IgD-negative memory B cell (primary cell): ENCODE results near the gene SYT2. TPM values are rescaled to one million over a fixed set of nuclear protein-coding genes. Genes with fewer than 3 reads are reported as not detected.
A peak's percentile ranks its signal among the peaks of the same experiment; 100 is the strongest.

ENCODE experiments used
- H3K27ac Mint-ChIP-seq, 3 donors: one replicate each; pipeline ENCODE4 v1.8.0; 2020 to 2022; ENCODE audit warnings: mild to moderate bottlenecking in 3 of 3, mixed read lengths in 3 of 3, moderate library complexity in 1 of 3
- H3K27me3 Mint-ChIP-seq: one replicate; pipeline ENCODE4 v1.8.0; 2021; ENCODE audit warnings: mixed read lengths
- H3K36me3 Mint-ChIP-seq: one replicate; pipeline ENCODE4 v1.8.0; 2020; ENCODE audit warnings: mild to moderate bottlenecking, mixed read lengths
- H3K4me1 Mint-ChIP-seq, 3 donors: one replicate each; pipeline ENCODE4 v1.8.0; 2020 to 2022; ENCODE audit warnings: mixed read lengths in 3 of 3, mild to moderate bottlenecking in 1 of 3
- H3K4me3 Mint-ChIP-seq, 4 donors: one replicate each; pipeline ENCODE4 v1.8.0; 2020 to 2022; ENCODE audit warnings: mild to moderate bottlenecking in 4 of 4, mixed read lengths in 4 of 4, moderate library complexity in 3 of 4
- H3K9me3 Mint-ChIP-seq, 3 donors: one replicate each; pipeline ENCODE4 v1.8.0; 2020 to 2021; ENCODE audit warnings: mixed read lengths in 3 of 3, mild to moderate bottlenecking in 1 of 3
- polyA plus RNA-seq: library from polyadenylated mRNA; unstranded; fragments of 300-500 nt; fragmentation: Illumina TruSeq; gene quantifications from one replicate; pipeline ENCODE4 v1.2.3, GENCODE V29; 2021

Gene SYT2
- polyA plus RNA-seq, 1 donor from 2014 or later: not detected

DNA sequence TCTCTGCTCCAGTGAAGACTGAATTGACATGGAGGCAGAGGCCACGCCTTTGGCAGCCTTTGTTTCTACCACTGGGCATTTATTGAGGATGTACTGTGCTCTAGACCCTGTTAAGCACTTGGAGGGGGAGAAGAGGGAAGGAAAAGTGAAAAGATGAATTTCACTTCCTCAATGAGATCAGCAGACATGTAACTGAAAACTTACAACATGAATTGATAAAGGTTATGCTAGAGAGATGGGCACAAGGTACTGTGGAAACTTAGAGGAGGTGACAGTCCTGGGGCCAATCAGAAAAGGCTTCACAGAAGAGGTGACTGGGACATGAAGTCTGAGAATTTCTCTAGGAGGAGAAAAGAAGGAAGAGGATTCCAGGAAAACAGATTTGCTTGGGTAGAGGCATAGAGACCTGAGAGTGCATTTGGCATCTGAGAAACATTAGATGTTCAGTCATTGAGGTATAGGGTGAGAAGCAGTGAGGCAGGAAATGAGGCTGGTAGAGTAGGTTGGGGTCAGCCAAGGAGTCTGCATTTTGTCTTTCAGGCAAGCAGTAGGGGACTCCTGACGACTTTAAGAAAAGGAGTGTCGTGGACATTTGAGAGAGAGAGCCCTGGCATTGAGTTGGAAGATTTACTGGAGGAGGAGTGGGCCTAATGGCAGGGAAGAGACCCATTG lies 113.0 kb downstream of the SYT2 start:
- Mint-ChIP-seq H3K27ac (no peak overlapping the region), H3K9me3 (peaks cover 0 to 2% (median 0%) of the 10 kb centered on the region in 3 donors), H3K36me3 (no peaks in the 10 kb centered on the region), H3K4me1 (peaks cover 4 to 13% (median 10%) of the 10 kb centered on the region in 3 donors), H3K4me3 (peak overlapping the region in 1 of 4 donors; percentile 2), H3K27me3 (no peaks in the 10 kb centered on the region)

DNA sequence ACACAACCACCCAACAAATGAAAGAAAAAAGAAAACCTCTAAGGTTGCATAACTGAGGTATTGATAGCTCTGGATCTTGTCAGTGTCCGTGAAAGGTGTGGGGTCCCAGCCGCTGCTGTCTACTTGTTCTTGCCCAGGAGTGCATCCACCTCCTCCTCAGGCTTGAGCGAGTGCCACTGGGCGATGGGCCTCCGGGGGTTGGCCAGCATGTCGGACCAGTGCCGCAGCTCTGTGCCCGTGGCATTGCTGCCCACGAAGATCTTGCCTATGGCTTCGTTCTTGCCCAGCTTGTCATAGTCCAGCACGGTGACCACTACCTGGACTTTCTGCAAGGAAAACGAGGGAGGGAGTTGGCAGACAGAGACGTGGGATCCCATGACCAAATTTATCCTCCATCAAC lies 113.6 kb downstream of the SYT2 start:
- H3K27ac Mint-ChIP-seq: no peak overlapping the region
- H3K36me3 Mint-ChIP-seq: no peaks in the 10 kb centered on the region
- H3K4me3 Mint-ChIP-seq: no peak overlapping the region
- H3K9me3 Mint-ChIP-seq: peaks cover 0 to 2% (median 0%) of the 10 kb centered on the region in 3 donors
- H3K27me3 Mint-ChIP-seq: no peaks in the 10 kb centered on the region
- H3K4me1 Mint-ChIP-seq: peaks cover 4 to 13% (median 10%) of the 10 kb centered on the region in 3 donors

DNA sequence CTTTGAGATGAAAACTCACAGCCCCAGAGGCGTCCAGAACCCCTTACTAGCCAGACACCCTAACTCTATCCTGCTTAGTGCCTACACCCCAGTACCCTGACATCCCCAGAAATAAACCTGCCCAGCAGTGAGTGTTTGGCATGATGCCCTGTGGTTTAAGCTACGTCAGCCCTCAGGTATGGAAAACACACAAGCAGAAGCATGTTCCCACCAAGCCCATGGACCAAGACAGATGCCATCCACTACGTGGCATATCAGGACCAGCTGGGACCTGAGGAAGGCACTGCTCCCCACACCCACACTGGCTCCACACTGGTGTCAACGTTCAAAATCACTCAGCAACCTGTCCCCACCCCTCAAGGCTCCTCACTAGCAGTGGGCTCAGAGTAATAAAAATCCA lies 116.4 kb downstream of the SYT2 start:
- Mint-ChIP-seq H3K27me3 (no peaks in the 10 kb centered on the region), H3K36me3 (no peaks in the 10 kb centered on the region), H3K4me1 (peaks cover 4 to 13% (median 10%) of the 10 kb centered on the region in 3 donors), H3K27ac (no peak overlapping the region), H3K9me3 (peaks cover 0 to 2% (median 0%) of the 10 kb centered on the region in 3 donors), H3K4me3 (no peak overlapping the region)

DNA sequence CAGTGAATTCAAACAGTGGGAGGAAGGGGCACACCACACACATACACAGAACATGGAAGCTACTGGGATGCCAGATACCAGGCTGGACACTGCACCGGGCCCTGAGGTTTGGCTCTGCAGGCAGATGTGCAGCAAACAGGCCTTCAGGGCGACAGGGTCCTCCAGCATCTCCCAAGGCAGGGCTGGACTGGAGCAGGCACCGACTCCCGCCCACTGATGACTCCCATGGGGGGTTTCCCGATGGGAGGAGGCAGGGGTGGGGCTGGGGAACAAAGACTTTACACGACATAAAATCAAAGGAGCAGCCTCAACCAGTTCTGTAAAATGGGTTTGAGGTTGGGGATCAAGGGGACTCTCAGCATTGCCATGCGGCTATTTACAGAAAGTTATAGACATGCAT lies 118.1 kb downstream of the SYT2 start:
- no peaks in the 10 kb centered on the region for H3K36me3 Mint-ChIP-seq
- no peak overlapping the region for H3K4me3 Mint-ChIP-seq
- no peak overlapping the region for H3K27ac Mint-ChIP-seq
- H3K27me3 Mint-ChIP-seq: no peaks in the 10 kb centered on the region
- H3K9me3 Mint-ChIP-seq: peaks cover 0 to 2% (median 0%) of the 10 kb centered on the region in 3 donors
- H3K4me1 Mint-ChIP-seq: peaks cover 2 to 9% (median 6%) of the 10 kb centered on the region in 3 donors

DNA sequence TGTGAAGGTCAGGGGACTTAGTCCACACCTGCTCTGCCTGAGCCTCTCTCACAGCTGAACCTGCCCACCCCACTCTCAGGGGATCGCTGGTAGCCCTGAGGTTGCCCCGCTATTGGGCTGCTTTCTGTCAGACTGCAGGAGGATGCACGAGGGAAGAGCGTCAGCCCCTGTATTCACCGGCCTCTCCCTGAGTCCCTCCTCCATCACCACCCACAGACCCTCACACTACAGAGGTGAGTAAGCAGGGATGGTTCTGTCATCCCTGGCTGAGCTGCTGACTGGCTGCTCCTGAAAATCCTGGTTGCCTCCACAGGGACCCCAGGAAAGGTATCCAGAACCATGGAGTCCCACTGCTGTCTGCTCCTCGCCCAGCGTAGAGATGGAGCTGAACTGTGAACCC lies 118.7 kb downstream of the SYT2 start:
- peaks cover under 1 to 8% (median 5%) of the 10 kb centered on the region in 3 donors for H3K4me1 Mint-ChIP-seq
- H3K27ac Mint-ChIP-seq: no peak overlapping the region
- H3K27me3 Mint-ChIP-seq: no peaks in the 10 kb centered on the region
- no peaks in the 10 kb centered on the region for H3K36me3 Mint-ChIP-seq
- H3K9me3 Mint-ChIP-seq: peaks cover 0 to 2% (median 0%) of the 10 kb centered on the region in 3 donors
- H3K4me3 Mint-ChIP-seq: no peak overlapping the region

GRCh38 chr1:202590975-202591411 lies 119.3 kb downstream of the SYT2 start:
- Mint-ChIP-seq H3K4me3 (peak overlapping the region in 1 of 4 donors; percentile 65), H3K4me1 (peaks cover 3 to 10% (median 7%) of the 10 kb centered on the region in 3 donors), H3K27ac (no peak overlapping the region), H3K36me3 (no peaks in the 10 kb centered on the region), H3K27me3 (no peaks in the 10 kb centered on the region), H3K9me3 (peaks cover 0 to 2% (median 0%) of the 10 kb centered on the region in 3 donors)

GRCh38 chr1:202590126-202590525 lies 120.1 kb downstream of the SYT2 start:
- no peak overlapping the region for H3K4me3 Mint-ChIP-seq
- no peaks in the 10 kb centered on the region for H3K27me3 Mint-ChIP-seq
- no peaks in the 10 kb centered on the region for H3K36me3 Mint-ChIP-seq
- H3K4me1 Mint-ChIP-seq: peaks cover 3 to 13% (median 9%) of the 10 kb centered on the region in 3 donors
- H3K9me3 Mint-ChIP-seq: no peaks in the 10 kb centered on the region
- H3K27ac Mint-ChIP-seq: no peak overlapping the region

GRCh38 chr1:202589190-202589930 lies 120.9 kb downstream of the SYT2 start:
- Mint-ChIP-seq H3K4me1 (peaks cover 3 to 13% (median 9%) of the 10 kb centered on the region in 3 donors), H3K9me3 (no peaks in the 10 kb centered on the region), H3K27me3 (no peaks in the 10 kb centered on the region), H3K36me3 (peaks cover 5% of the 10 kb centered on the region), H3K4me3 (no peak overlapping the region), H3K27ac (no peak overlapping the region)

- no peaks in the 10 kb centered on the region for H3K27me3 Mint-ChIP-seq
- no peaks in the 10 kb centered on the region for H3K9me3 Mint-ChIP-seq
- no peak overlapping the region for H3K27ac Mint-ChIP-seq
- H3K36me3 Mint-ChIP-seq: peaks cover 5% of the 10 kb centered on the region
- no peak overlapping the region for H3K4me3 Mint-ChIP-seq
- H3K4me1 Mint-ChIP-seq: peaks cover 3 to 15% (median 9%) of the 10 kb centered on the region in 3 donors
These were observed 121.6 kb downstream of the SYT2 start for GRCh38 chr1:202588503-202589189.

GRCh38 chr1:202587859-202588485 lies 122.3 kb downstream of the SYT2 start:
- Mint-ChIP-seq H3K4me1 (peaks cover 3 to 15% (median 9%) of the 10 kb centered on the region in 3 donors), H3K27me3 (no peaks in the 10 kb centered on the region), H3K9me3 (no peaks in the 10 kb centered on the region), H3K27ac (no peak overlapping the region), H3K4me3 (no peak overlapping the region), H3K36me3 (peaks cover 5% of the 10 kb centered on the region)

- Mint-ChIP-seq H3K4me3 (no peak overlapping the region), H3K27ac (no peak overlapping the region), H3K36me3 (peaks cover 8% of the 10 kb centered on the region), H3K4me1 (peaks cover 3 to 15% (median 9%) of the 10 kb centered on the region in 3 donors), H3K27me3 (no peaks in the 10 kb centered on the region), H3K9me3 (no peaks in the 10 kb centered on the region)
These were observed 123.4 kb downstream of the SYT2 start for GRCh38 chr1:202586871-202587270.

DNA sequence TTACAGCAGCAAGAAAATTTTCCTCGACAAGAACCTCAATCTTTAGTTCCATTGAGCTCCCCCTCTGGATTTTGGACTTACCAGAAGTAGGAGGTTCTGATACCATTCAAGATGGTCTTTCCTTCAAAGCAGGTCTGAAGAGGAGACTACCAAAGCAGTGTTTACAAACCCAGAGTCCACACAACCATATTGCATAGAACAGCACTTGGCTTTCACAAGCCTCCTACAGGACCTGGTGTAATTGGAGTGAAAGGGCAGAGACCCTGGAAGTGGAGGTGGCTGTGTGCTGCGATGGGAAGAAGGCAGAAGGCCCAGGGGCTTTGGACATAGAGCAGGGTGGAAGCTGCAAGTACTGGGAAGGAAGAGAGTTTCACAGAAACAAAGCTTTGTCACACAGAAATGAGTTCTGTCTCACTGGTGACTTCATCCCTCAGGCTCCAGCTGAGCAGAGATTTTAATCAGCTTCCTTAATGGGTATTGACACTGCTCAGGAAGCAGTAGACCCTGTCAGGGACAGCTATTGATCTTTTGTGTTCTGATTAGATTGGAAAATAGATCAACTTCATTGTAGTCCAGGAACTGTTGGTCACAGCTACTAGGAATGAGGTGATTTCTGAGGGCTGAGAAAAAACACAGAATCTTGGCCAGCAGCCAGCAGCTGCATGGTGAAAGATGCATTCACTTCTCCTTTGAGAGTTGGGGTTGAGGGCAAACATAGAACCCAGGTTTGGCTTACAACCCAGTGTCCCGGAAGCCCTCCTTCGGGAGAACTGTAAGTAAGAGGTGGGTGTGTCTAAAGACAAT lies 124.0 kb downstream of the SYT2 start:
- H3K4me3 Mint-ChIP-seq: peak overlapping the region in 1 of 4 donors; percentile 4
- no peaks in the 10 kb centered on the region for H3K9me3 Mint-ChIP-seq
- peaks cover 3 to 15% (median 13%) of the 10 kb centered on the region in 3 donors for H3K4me1 Mint-ChIP-seq
- H3K27me3 Mint-ChIP-seq: no peaks in the 10 kb centered on the region
- H3K27ac Mint-ChIP-seq: no peak overlapping the region
- H3K36me3 Mint-ChIP-seq: peaks cover 11% of the 10 kb centered on the region

DNA sequence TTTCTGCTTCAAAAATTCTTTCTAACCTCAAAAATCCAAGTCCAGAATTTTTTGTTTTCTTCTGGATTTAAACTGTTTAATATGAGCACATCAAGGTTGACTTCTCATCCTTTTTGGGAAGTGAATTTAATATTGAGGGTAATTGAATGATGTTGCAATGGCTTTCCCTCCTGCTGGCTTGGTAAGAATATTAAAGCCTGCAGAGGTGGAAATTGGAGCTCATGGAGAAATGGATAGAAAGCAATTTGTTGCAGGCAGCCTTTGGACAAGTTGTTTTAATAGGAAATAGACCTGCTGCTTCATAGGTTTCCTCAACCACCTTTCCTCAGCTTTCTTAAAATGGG lies 124.7 kb downstream of the SYT2 start:
- Mint-ChIP-seq H3K36me3 (peaks cover 15% of the 10 kb centered on the region), H3K4me3 (no peak overlapping the region), H3K4me1 (peaks cover 3 to 15% (median 13%) of the 10 kb centered on the region in 3 donors), H3K27me3 (no peaks in the 10 kb centered on the region), H3K9me3 (no peaks in the 10 kb centered on the region), H3K27ac (no peak overlapping the region)
